HG02943 (cell line): ENCODE measurements around the gene CGB2.
"Not testable (repeated sequence)": the region's sequence is repeated elsewhere in the genome, so short reads cannot be mapped to it uniquely, and the experiment has no call there.

Source experiments
- ATAC-seq: cut with Tn5 transposase; IDR thresholded peaks from one replicate; pipeline ENCODE4 v1.9.1; 2021; ENCODE audit warnings: mild to moderate bottlenecking, low read depth, moderate library complexity; ENCODE audit not compliant: unreplicated experiment

Gene CGB2

GRCh38 chr19:49009828-49010227 is 21.9 kb upstream of the CGB2 start:
- no peak for ATAC-seq

DNA sequence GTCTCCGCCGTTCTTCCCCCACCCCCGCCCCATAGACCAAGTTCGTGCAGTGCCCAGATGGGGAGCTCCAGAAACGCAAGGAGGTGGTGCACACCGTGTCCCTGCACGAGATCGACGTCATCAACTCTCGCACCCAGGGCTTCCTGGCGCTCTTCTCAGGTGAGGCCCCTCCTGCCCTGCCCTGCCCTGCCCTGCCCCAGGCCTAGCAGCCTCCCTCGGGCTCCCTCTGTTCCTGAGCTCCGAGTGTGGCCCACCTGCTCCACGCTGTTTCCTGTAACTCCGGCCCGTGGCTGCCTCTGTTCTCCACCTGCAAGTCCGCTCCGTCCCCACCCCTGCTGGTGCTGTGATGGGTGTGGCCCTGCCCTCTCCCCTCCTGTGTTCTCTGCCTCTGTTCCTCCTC is 21.2 kb upstream of the CGB2 start:
- ATAC-seq, result no peak

DNA sequence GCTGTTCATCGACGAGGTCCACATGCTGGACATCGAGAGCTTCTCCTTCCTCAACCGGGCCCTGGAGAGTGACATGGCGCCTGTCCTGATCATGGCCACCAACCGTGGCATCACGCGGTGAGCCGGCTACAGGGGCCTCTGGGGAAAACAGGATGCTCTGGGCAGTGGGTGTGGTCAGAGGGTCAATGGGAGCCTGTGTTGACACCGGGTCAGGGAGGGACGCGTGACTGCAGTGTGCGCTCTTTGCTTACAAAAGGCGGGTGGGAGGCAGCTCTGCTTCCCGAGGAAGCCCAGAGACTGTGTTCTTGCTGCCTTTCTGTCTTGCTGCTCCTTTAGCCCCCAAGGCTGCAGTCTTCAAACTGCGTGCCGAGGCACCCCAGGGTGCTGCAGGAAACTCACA is 20.5 kb upstream of the CGB2 start:
- no peak for ATAC-seq

DNA sequence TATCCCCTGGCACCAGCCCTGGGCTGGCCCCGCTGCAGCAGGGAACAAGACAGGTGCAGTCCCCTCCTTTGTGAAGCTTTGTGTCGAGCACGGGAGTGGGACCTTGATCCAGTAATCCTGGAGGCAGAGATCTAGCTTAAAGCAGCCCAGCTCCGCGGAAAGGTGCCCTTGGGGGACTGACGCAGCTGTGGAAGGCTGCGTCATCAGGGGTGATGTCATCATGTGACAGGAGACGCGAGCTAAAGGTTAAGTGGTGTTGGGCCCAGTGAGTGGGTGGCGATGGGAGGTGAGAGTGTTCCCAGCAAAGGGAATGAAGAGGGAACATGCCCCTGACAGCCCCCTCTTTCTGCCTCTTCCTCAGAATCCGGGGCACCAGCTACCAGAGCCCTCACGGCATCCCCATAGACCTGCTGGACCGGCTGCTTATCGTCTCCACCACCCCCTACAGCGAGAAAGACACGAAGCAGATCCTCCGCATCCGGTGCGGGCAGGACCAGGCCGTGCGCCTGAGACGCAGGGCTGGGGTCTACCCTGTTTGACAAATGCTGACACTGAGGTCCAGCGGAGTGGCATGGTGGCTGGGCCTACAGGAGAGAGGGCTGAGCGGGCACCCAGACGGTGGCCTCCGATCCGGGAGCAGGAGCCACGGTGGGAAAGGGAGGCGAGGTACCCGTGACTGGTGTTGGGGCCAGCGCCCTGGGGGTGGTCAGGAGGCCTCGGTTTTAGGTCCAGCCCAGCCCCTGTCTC is 17.4 kb upstream of the CGB2 start:
- no peak for ATAC-seq

DNA sequence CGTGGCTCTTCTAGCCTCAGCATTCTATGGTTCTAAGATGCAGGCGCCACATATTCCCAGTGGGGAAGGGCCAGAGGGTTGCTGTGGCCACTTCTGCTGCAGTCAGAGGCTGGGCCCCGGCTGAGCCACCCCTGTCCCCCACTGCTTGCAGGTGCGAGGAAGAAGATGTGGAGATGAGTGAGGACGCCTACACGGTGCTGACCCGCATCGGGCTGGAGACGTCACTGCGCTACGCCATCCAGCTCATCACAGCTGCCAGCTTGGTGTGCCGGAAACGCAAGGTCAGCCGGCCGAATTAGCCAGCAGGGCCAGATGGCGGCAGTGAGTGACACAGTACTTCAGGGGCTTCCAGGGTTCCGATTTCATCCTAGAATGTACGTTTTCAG is 16.8 kb upstream of the CGB2 start:
- ATAC-seq, result no peak

GRCh38 chr19:49016067-49016839 is 15.4 kb upstream of the CGB2 start:
- no peak for ATAC-seq

- ATAC-seq, result no peak
These were observed 14.5 kb upstream of the CGB2 start, which contains the start of gene LHB for GRCh38 chr19:49017041-49017665. LHB (minus strand) TSS chr19:49017091; CDS start chr19:49017081, 10 bp downstream.

- no peak for ATAC-seq
These were observed 13.9 kb upstream of the CGB2 start for GRCh38 chr19:49017666-49018351.

GRCh38 chr19:49018388-49019241 is 13.1 kb upstream of the CGB2 start:
- not testable (repeated sequence) for ATAC-seq

GRCh38 chr19:49019242-49019932 is 12.3 kb upstream of the CGB2 start:
- no peak for ATAC-seq

DNA sequence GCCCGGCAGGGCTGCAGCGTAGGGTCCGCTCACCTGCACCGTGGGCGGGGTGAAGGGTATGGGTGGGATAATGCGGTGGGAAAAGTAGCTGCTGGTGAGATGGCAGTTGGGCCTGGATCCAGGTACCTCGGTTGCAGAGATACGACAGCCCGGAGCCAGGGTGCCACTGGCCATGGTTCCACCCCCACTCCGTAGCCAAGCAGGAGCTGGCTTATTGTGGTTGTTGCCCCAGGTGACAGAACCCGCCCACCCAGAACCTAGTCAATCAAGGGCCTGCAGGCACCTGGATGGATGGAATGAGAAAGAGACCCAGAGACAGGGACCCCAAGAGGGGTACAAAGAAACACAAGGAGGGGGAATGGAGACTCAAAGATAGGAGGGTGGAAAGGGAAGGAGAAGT is 11.3 kb upstream of the CGB2 start:
- no peak for ATAC-seq

DNA sequence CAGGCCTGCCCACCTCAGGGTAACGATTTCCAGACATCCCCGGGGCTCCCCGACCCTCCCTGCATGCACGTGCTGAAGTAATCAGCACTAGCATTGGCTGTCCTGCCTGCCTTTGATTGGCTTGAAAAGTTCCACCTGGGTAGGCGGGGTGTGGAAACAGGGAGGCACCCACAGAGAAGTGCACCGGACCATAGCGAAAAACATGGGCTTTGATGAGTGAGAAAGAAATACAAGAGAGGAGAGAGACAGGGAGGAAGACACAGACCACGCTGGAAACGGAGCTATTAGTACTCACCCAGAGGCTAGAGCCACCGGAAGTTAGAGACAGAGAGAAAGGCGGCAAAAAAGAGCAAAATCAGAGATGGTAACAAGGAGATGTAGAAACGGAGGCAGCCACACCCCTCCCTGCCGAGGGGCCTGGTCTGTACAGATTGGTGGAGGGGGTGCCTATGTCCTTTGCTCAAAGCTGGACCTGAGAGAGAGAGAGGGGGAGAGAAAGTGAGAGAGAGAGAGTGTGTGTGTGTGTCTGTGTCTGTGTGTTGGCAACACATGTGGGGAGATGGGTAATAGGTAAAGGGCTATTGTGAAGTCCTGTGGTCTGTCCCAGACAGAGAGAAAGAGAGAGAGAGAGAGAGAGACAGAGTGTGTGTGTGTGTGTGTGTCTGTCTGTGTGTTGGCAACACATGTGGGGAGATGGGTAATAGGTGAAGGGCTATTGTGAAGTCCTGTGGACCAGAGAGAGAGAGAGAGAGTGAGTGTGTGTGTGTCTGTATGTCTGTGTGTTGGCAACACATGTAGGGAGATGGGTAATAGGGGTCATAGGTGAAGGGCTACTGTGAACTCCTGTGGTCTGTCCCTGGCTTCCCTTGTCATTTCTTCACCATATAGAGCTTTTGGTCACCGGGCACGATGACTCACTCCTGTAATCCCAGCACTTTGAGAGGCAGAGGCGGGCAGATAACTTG is 10.5 kb upstream of the CGB2 start:
- no peak for ATAC-seq

DNA sequence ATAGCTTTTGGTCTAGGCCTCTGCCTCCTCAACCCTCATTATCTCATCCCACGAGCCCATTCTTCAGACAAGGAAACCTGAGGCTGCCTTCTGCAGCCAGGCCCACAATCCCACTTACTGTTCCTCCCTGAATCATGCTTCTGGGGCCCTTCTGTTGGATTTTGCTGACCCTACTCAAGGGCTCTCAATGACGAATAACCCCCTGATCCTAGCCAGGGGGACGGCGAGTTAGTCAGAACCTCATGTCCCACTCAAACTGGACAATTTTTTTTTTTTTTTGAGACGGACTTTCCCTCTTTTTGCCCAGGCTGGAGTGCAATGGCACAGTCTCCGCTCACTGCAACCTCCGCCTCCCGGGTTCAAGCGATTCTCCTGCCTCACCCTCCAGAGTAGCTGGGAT is 9.6 kb upstream of the CGB2 start:
- no peak for ATAC-seq

GRCh38 chr19:49024233-49024632 is 7.5 kb upstream of the CGB2 start, which contains the start of gene CGB3:
CGB3 (minus strand) TSS chr19:49024333; CDS start chr19:49023971, 362 bp downstream.
- ATAC-seq, result not testable (repeated sequence)

DNA sequence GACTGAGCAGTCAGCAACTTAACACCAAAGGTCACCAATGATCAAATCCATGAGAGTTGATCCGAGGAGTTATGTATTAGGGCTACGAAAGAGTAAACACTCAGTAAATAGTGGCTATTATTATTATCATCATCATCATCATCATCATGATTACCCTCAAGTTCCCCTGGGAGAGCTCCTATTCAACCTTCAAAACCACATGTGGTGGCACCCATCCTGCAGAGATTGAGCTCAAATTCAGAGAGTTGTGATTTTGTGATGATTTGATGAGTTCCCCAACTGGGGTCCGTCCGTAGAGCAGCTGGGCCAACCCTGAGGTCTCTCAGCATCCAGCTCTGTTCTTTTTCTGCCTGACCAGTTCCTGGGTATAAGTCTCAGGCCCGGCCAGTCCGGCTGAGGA is 6.6 kb upstream of the CGB2 start:
- ATAC-seq, result not testable (repeated sequence)

GRCh38 chr19:49025599-49025998 is 6.1 kb upstream of the CGB2 start:
- not testable (repeated sequence) for ATAC-seq

DNA sequence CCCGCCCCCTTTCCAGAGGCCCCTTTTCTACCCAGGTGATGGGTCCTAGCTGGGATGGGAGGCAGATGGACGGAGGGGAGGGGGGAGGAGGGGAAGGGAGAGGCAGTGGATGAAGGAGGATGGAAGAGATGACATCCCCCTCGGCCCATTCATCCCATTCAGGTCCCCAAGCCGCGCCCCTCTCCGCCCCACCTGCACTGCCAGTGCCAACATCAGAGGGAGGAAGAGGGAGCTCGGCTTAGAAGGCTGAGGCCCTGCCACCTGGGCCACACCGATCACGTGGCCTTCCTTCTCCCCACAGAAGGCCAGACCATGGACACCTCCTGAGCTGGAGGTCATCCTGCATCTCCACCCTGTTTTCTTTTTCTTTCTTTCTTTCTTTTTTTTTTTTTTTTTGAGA is 3.0 kb upstream of the CGB2 start:
- not testable (repeated sequence) for ATAC-seq

- ATAC-seq, result not testable (repeated sequence)
These were observed 1.9 kb upstream of the CGB2 start for GRCh38 chr19:49029749-49030148.
